Measurements from ENCODE around the gene HIPK2. TPM values are rescaled to one million over a fixed set of nuclear protein-coding genes. Genes with fewer than 3 reads are reported as not detected.

Gene HIPK2
- polyA plus RNA-seq, 3 donors: 6.3 to 29.0 (median 23.2) TPM

- 75 to 82% (median 79%) methylated on average over 4 of the region's 4 CpGs for WGBS, 3 donors
- no peak overlapping the region for H3K27ac ChIP-seq (ENCODE audit: low read depth, low read length)
These were observed 125.9 kb downstream of the HIPK2 start for GRCh38 chr7:139651914-139652313.

- 77 to 81% (median 79%) methylated on average over 6 of the region's 6 CpGs for WGBS, 3 donors
These were observed 126.5 kb downstream of the HIPK2 start for GRCh38 chr7:139651308-139651707.

GRCh38 chr7:139650429-139651100, 127.2 kb downstream of the HIPK2 start:
- no peak overlapping the region for H3K27ac ChIP-seq (ENCODE audit: low read depth, low read length)
- 82 to 88% (median 83%) methylated on average over 12 of the region's 12 CpGs for WGBS, 3 donors

More at GRCh38 chr7:139651308-139651707, 126.5 kb downstream of the HIPK2 start:
- no peak overlapping the region for H3K27ac ChIP-seq (ENCODE audit: low read depth, low read length)

GRCh38 chr7:139648941-139649425, 128.8 kb downstream of the HIPK2 start:
- 23 to 46% (median 42%) methylated on average over 14 of the region's 14 CpGs for WGBS, 3 donors
- no peak overlapping the region for H3K27ac ChIP-seq (ENCODE audit: low read depth, low read length)

GRCh38 chr7:139648391-139648861, 129.4 kb downstream of the HIPK2 start:
- no peak overlapping the region for H3K27ac ChIP-seq (ENCODE audit: low read depth, low read length)
- WGBS, 3 donors: 36 to 64% (median 37%) methylated on average over 20 of the region's 20 CpGs

GRCh38 chr7:139647814-139648390, 129.9 kb downstream of the HIPK2 start:
- 94 to 100% (median 100%) methylated on average over 2 of the region's 2 CpGs for WGBS, 3 donors
- H3K27ac ChIP-seq (ENCODE audit: low read depth, low read length): no peak overlapping the region

GRCh38 chr7:139647085-139647484, 130.7 kb downstream of the HIPK2 start:
- H3K27ac ChIP-seq (ENCODE audit: low read depth, low read length): no peak overlapping the region
- WGBS, 3 donors: 83 to 89% (median 86%) methylated on average over 4 of the region's 4 CpGs

- H3K27ac ChIP-seq (ENCODE audit: low read depth, low read length): no peak overlapping the region
These were observed 131.2 kb downstream of the HIPK2 start for GRCh38 chr7:139646566-139646965.

GRCh38 chr7:139645572-139646523, 131.9 kb downstream of the HIPK2 start:
- H3K27ac ChIP-seq (ENCODE audit: low read depth, low read length): no peak overlapping the region
- WGBS, 3 donors: 51 to 58% (median 56%) methylated on average over 19 of the region's 19 CpGs

More at GRCh38 chr7:139646566-139646965, 131.2 kb downstream of the HIPK2 start:
- WGBS, 3 donors: 91 to 94% (median 92%) methylated on average over 4 of the region's 4 CpGs

- WGBS, 3 donors: 81 to 88% (median 84%) methylated on average over 6 of the region's 6 CpGs
- no peak overlapping the region for H3K27ac ChIP-seq (ENCODE audit: low read depth, low read length)
These were observed 133.7 kb downstream of the HIPK2 start for GRCh38 chr7:139643951-139644585.

GRCh38 chr7:139642283-139642682, 135.5 kb downstream of the HIPK2 start:
- WGBS, 3 donors: 70 to 86% (median 75%) methylated on average over 4 of the region's 4 CpGs
- no peak overlapping the region for H3K27ac ChIP-seq (ENCODE audit: low read depth, low read length)

- 85 to 87% (median 85%) methylated on average over 14 of the region's 14 CpGs for WGBS, 3 donors
- H3K27ac ChIP-seq (ENCODE audit: low read depth, low read length): no peak overlapping the region
These were observed 136.3 kb downstream of the HIPK2 start for GRCh38 chr7:139641337-139641992.

- WGBS, 3 donors: 62 to 95% (median 81%) methylated on average over 2 of the region's 2 CpGs
These were observed 137.1 kb downstream of the HIPK2 start for GRCh38 chr7:139640681-139641080.

GRCh38 chr7:139639563-139639962, 138.2 kb downstream of the HIPK2 start:
- WGBS, 3 donors: 83 to 95% (median 90%) methylated on average over 6 of the region's 6 CpGs

More at GRCh38 chr7:139640681-139641080, 137.1 kb downstream of the HIPK2 start:
- H3K27ac ChIP-seq (ENCODE audit: low read depth, low read length): no peak overlapping the region

GRCh38 chr7:139635526-139636302, 142.1 kb downstream of the HIPK2 start:
- no peak overlapping the region for H3K27ac ChIP-seq (ENCODE audit: low read depth, low read length)
- WGBS, 3 donors: 76 to 90% (median 79%) methylated on average over 27 of the region's 27 CpGs

More at GRCh38 chr7:139639563-139639962, 138.2 kb downstream of the HIPK2 start:
- H3K27ac ChIP-seq (ENCODE audit: low read depth, low read length): no peak overlapping the region

- WGBS, 3 donors: 86 to 99% (median 97%) methylated on average over 7 of the region's 7 CpGs
- H3K27ac ChIP-seq (ENCODE audit: low read depth, low read length): no peak overlapping the region
These were observed 143.7 kb downstream of the HIPK2 start for GRCh38 chr7:139634087-139634486.

- 83 to 96% (median 84%) methylated on average over 5 of the region's 5 CpGs for WGBS, 3 donors
- no peak overlapping the region for H3K27ac ChIP-seq (ENCODE audit: low read depth, low read length)
These were observed 146.2 kb downstream of the HIPK2 start for GRCh38 chr7:139631520-139632031.
